ENCODE results near the gene ASB18. TPM values are rescaled to one million over a fixed set of nuclear protein-coding genes. Genes with fewer than 3 reads are reported as not detected.

ASB18 gene
- total RNA-seq, 1 experiment from 2014 or later: not detected

GRCh38 chr2:236164201-236164924 is 99.8 kb downstream of the ASB18 start:
- no peak for DNase-seq (ENCODE audit: low read depth)

DNA sequence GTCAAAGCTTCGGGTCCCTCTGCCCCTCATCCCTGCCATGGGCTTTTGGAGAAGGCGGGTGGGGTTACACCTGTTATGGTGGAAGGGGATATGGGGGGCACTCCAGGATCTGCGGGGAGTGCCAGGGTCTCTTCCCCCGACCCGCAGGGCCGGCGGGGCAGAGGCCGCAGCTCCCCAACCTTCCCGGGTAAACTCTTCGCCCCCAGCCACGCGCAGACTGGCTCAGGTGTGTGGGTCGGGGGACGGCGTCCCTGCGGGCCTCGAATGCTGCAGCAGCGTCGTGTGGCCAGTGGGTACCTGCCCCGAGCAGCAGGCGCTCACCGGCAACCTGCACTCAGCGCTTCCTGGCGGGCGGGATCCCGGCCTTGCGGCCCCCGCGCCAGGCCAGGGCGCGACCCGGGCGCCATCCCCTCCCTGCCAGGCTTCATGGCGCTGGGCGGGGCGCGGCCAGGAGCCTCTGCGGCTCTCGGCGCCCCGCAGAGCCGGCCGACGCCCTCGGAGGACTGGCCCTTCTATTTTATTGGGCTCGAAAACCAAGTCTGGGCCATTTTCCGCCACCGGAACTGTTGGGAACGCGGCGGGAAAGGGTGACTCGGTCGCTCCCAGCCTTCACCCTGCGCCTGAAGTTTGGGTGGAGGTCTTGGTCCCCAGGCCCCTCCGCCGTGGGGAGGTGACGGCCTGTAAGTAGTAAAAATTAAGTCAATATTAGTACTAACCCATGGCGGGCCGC is 100.6 kb downstream of the ASB18 start:
- DNase-seq (ENCODE audit: low read depth): no peak

GRCh38 chr2:236162882-236163470 is 101.2 kb downstream of the ASB18 start:
- no peak for DNase-seq (ENCODE audit: low read depth)

GRCh38 chr2:236162031-236162845 is 102.0 kb downstream of the ASB18 start:
- no peak for DNase-seq (ENCODE audit: low read depth)

DNA sequence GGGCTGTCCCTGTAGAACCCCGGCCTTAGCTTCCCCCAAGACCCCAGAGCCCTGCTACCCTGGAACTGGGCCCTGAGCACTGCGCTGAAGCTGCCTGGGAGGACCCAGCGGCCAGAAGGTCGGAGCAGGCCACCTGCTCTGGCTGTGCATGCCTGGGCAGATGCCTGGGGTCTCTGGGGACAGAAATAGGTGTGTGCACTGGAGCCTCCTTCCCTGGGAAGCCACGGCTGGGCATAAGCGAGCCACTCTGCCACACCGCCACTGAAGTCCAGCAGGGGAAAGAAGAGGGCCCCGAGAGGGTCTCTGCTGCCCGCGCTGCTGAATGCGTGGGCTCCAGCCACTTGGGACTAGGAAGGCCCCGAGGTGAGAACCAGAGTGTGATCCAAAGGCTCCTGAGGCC is 102.7 kb downstream of the ASB18 start:
- no peak for DNase-seq (ENCODE audit: low read depth)

DNA sequence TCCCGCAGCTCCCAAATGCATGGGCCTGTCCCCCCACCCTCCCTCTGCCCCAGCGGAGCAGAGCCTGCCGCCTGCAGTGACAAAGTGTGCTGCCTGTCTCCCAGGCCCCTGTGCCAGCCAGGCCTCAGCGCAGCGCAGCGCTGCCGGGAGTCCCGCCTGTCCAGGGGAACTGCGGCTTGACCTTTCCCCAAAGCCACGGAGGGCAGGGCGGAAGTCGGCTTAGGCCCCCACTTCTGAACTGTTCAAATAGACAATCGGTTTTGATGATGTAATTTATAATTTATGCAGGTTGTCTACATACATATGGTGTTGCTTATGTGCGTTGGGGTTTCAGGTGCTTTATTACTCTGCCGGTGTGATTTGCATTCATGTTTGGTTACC is 103.1 kb downstream of the ASB18 start:
- no peak for DNase-seq (ENCODE audit: low read depth)

GRCh38 chr2:236160366-236161081 is 103.7 kb downstream of the ASB18 start:
- no peak for DNase-seq (ENCODE audit: low read depth)

DNA sequence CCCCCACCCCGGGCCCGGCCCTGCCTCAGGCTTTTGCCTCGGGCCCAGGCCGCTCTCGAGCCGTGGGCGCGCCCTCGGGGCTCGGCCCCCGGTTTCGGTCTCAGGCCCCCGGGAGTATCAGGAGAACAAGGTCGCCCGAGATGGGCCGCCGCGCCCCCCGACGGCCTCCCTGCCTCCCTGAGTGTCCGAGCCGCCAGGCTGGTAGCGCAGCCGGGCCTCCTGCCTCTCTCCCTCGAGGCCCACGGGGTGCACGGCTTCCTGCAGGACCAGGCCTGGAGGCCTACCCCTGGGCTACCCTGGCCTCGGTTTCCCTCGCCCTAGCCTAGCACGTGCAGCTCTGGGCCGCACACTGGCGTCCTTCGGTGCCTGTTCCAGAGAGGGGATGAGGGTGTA is 104.4 kb downstream of the ASB18 start:
- no peak for DNase-seq (ENCODE audit: low read depth)

DNA sequence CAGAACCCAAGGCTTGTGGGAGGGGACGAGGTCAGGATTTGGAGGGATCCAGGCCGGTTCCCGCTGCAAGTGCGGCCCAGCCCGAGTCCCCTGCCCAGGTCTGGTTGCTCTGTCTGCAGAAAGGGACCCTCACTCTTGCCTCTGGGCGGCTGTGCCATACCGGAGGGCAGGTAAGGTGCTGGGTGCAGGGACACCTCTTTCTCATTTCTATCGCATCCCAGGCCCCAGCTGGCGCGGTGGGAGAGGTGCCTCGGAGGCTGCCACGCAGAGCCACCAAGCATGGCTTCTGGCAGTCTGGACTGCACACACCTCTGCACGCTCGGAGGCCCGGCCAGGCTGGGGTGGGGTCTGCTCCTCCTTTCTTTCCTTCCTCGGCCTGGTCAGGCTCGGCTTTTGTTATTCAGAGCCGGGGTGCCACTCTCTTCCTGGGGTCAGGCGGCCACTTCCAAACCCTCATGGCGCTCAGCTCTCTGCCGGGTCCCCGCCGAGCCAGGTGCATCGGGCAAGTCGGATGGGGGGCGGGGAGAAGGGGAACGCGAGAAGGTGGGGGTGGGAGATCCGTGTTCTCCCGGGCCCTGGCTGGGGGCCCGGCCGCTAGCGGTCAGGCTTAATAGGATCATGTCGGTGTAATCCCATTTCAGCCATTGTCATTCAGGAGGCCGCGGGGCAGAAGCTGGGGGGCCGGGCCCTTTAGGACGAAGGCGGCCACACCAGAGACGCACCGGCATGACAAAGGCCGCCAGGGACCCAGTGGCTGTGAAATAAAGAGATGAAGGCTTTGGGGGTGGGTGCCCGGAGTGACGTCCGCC is 105.0 kb downstream of the ASB18 start:
- DNase-seq (ENCODE audit: low read depth): no peak

DNA sequence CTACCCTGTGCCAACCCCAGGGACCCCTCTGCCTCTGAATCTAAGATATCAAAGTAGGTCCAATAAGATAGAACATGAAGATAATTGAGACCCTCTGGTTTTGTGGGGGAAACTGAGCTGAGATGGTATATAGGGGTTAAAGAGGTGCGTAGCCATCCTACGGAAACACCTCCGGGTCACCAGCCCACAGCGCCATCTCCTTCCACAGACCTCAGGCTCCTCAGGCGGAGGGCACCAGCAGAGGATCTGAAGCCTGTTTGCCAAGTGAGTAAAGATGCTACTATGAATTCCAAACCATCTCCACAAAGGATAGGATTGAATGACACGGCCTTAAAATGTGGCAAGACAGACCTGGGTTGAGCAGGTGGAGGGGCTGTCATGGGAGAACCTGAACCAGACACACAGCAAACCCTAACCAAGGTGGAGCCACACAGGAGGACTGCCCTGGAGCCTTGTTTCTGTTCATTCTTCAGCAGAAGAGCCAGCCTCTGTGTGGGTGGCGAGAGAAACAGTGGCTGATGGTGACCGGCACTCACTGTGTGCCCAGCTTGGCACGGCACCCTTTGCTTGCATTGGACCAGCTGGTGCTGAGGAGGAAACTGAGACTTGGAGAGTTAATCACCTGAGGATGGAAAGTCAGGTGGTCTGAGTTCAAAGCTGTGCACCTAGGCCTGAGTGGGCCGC is 106.2 kb downstream of the ASB18 start:
- no peak for DNase-seq (ENCODE audit: low read depth)

GRCh38 chr2:236157366-236157765 is 106.8 kb downstream of the ASB18 start:
- no peak for DNase-seq (ENCODE audit: low read depth)

GRCh38 chr2:236156860-236157194 is 107.4 kb downstream of the ASB18 start:
- no peak for DNase-seq (ENCODE audit: low read depth)

GRCh38 chr2:236156095-236156859 is 107.9 kb downstream of the ASB18 start:
- no peak for DNase-seq (ENCODE audit: low read depth)

- DNase-seq (ENCODE audit: low read depth): no peak
Measured at GRCh38 chr2:236155406-236155805, 108.8 kb downstream of the ASB18 start.

GRCh38 chr2:236146436-236146835 is 117.8 kb downstream of the ASB18 start:
- DNase-seq (ENCODE audit: low read depth): no peak

DNA sequence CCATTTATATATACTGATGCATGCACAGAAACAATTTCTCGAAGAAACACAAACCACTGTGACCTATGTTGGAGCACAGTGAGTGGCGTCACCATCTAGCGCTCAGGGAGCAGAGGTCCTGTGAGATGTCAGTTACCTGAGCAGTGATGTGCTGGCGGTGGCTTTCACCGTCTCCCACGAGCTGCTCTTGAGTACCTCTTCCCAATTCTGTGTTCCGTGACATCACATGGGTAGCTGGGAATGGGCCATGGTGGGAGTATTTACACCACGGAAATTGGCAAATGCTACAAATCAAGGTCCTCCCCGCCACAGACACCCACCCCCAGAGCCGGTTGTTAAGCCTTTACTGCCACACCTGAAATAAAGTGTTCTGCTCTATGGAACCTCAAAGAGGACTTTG is 120.4 kb downstream of the ASB18 start:
- DNase-seq (ENCODE audit: low read depth): no peak

Measured in LHCN-M2 (cell line).